Smooth muscle cell (in vitro differentiated cells): ENCODE measurements around the gene DGKB. TPM values are rescaled to one million over a fixed set of nuclear protein-coding genes. Genes with fewer than 3 reads are reported as not detected.

Experiments
- DNase-seq: peaks from one replicate; lab custom pipeline; 2025; ENCODE audit not compliant: unreplicated experiment; lab: John Stamatoyannopoulos, UW
- H2AFZ ChIP-seq: fragments of 200-600 bp; sonication (generic); 2 replicates; pipeline ENCODE4 v1.6.0; 2016; ENCODE audit warnings: antibody characterized with exemption, low read depth, mild to moderate bottlenecking
- H3F3A ChIP-seq: fragments of 200-600 bp; sonication (generic); 2 replicates; pipeline ENCODE4 v1.6.0; 2017; ENCODE audit warnings: antibody characterized with exemption, low read depth
- H3K27ac ChIP-seq: fragments of 200-600 bp; sonication (generic); 2 replicates; pipeline ENCODE4 v1.5.1; 2016; ENCODE audit warnings: low read depth, mild to moderate bottlenecking
- H3K27me3 ChIP-seq: fragments of 200-600 bp; sonication (generic); 2 replicates; pipeline ENCODE4 v1.6.1; 2016; ENCODE audit warnings: low read depth, mild to moderate bottlenecking
- H3K36me3 ChIP-seq: fragments of 200-600 bp; sonication (generic); 2 replicates; pipeline ENCODE4 v1.5.1; 2016; ENCODE audit warnings: low read depth
- H3K4me1 ChIP-seq: fragments of 200-600 bp; sonication (generic); 2 replicates; pipeline ENCODE4 v1.5.1; 2016; ENCODE audit warnings: low read depth
- H3K4me2 ChIP-seq: fragments of 200-600 bp; sonication (generic); 2 replicates; pipeline ENCODE4 v1.6.0; 2016; ENCODE audit warnings: mild to moderate bottlenecking
- H3K4me3 ChIP-seq: fragments of 200-600 bp; sonication (generic); 2 replicates; pipeline ENCODE4 v1.5.1; 2016; ENCODE audit warnings: mild to moderate bottlenecking
- H3K79me2 ChIP-seq: fragments of 200-600 bp; sonication (generic); 2 replicates; pipeline ENCODE4 v1.6.0; 2016; ENCODE audit warnings: low read depth, mild to moderate bottlenecking
- H3K9ac ChIP-seq: fragments of 200-600 bp; sonication (generic); 2 replicates; pipeline ENCODE4 v1.6.0; 2016; ENCODE audit warnings: low read depth
- H3K9me3 ChIP-seq: fragments of 200-600 bp; sonication (generic); replicated peaks from 2 replicates; pipeline ENCODE4 v1.5.1; 2016; ENCODE audit warnings: low read depth
- H4K20me1 ChIP-seq: fragments of 200-600 bp; sonication (generic); 2 replicates; pipeline ENCODE4 v1.6.0; 2016; ENCODE audit warnings: low read depth
- CTCF ChIP-seq: fragments of 200-600 bp; sonication (generic); IDR thresholded peaks from 2 replicates; pipeline ENCODE4 v1.5.1; 2017; ENCODE audit warnings: borderline replicate concordance, mild to moderate bottlenecking, antibody characterized with exemption; ENCODE audit not compliant: insufficient read depth, poor library complexity, severe bottlenecking
- WGBS: methylation state at CpG from one replicate; pipeline ENCODE4 v1.1.7; 2016; ENCODE audit warnings: low lambda C conversion rate; 5-methylcytosine and 5-hydroxymethylcytosine counted together
- polyA plus RNA-seq: library from polyadenylated mRNA; unstranded; fragments of >200 nt; fragmentation: Nextera tagmentation; extraction: Ambion mirVana; gene quantifications from 2 replicates; pipeline ENCODE4 v1.2.1, GENCODE V29; 2016
- total RNA-seq: library from RNA; depleted of rRNA; stranded (reverse); fragments of >200 nt; gene quantifications from 2 replicates; pipeline ENCODE4 v1.2.3, GENCODE V29; 2014

The DGKB gene
- not detected in 2 replicates for total RNA-seq
- polyA plus RNA-seq: not detected in 2 replicates

GRCh38 chr7:14902589-14903067 lies at the start of gene DGKB:
TSS of gene DGKB (minus strand) at chr7:14902751.
- H3K27ac ChIP-seq: no peak within 1 kb of the TSS
- H3K4me3 ChIP-seq: peak within 1 kb of the TSS; percentile 34
- no peak for DNase-seq
- peak within 1 kb of the TSS; percentile 76 for H2AFZ ChIP-seq
- H3K36me3 ChIP-seq: no peaks in the 10 kb centered on the region
- no peaks in the 10 kb centered on the region for H4K20me1 ChIP-seq
- H3K9me3 ChIP-seq: no peaks in the 10 kb centered on the region
- WGBS: 7% methylated on average over 16 of the region's 16 CpGs
- H3K27me3 ChIP-seq: peaks cover 7% of the 10 kb centered on the region
- peak within 1 kb of the TSS; percentile 84 for H3K4me2 ChIP-seq
- no peak for TF ChIP-seq CTCF
- H3K9ac ChIP-seq: no peak within 1 kb of the TSS
- peaks cover 3% of the 10 kb centered on the region for H3K4me1 ChIP-seq
- H3F3A ChIP-seq: no peaks in the 10 kb centered on the region
- H3K79me2 ChIP-seq: no peaks in the 10 kb centered on the region

GRCh38 chr7:14950013-14950412 lies 47.5 kb upstream of the DGKB start:
- no peak for DNase-seq
- H3K27me3 ChIP-seq: no peaks in the 10 kb centered on the region
- no peak overlapping the region for H3K4me2 ChIP-seq
- no peaks in the 10 kb centered on the region for H3K79me2 ChIP-seq
- H2AFZ ChIP-seq: no peak overlapping the region
- WGBS: 63% methylated on average over 4 of the region's 4 CpGs
- no peak overlapping the region for H3K4me3 ChIP-seq
- H3F3A ChIP-seq: no peaks in the 10 kb centered on the region
- H3K9me3 ChIP-seq: no peaks in the 10 kb centered on the region
- H3K4me1 ChIP-seq: no peaks in the 10 kb centered on the region
- H4K20me1 ChIP-seq: no peaks in the 10 kb centered on the region
- H3K36me3 ChIP-seq: no peaks in the 10 kb centered on the region
- no peak overlapping the region for H3K9ac ChIP-seq
- TF ChIP-seq CTCF: no peak
- no peak overlapping the region for H3K27ac ChIP-seq

GRCh38 chr7:14938181-14938580 lies 35.6 kb upstream of the DGKB start:
- no peaks in the 10 kb centered on the region for H3K4me1 ChIP-seq
- no peak for DNase-seq
- no peak overlapping the region for H3K4me2 ChIP-seq
- H3K4me3 ChIP-seq: no peak overlapping the region
- no peaks in the 10 kb centered on the region for H4K20me1 ChIP-seq
- H3K9ac ChIP-seq: no peak overlapping the region
- no peaks in the 10 kb centered on the region for H3K27me3 ChIP-seq
- no peaks in the 10 kb centered on the region for H3F3A ChIP-seq
- H3K27ac ChIP-seq: no peak overlapping the region
- H2AFZ ChIP-seq: no peak overlapping the region
- no peaks in the 10 kb centered on the region for H3K9me3 ChIP-seq
- no peak for TF ChIP-seq CTCF
- H3K79me2 ChIP-seq: no peaks in the 10 kb centered on the region
- no peaks in the 10 kb centered on the region for H3K36me3 ChIP-seq
- 65% methylated on average over 1 of the region's 1 CpG for WGBS

GRCh38 chr7:14937581-14937980 lies 35.0 kb upstream of the DGKB start:
- no peak for TF ChIP-seq CTCF
- no peaks in the 10 kb centered on the region for H3K36me3 ChIP-seq
- no peak for DNase-seq
- no peaks in the 10 kb centered on the region for H3K27me3 ChIP-seq
- no peaks in the 10 kb centered on the region for H3F3A ChIP-seq
- no peak overlapping the region for H3K4me3 ChIP-seq
- H3K27ac ChIP-seq: no peak overlapping the region
- H3K9me3 ChIP-seq: no peaks in the 10 kb centered on the region
- H3K4me1 ChIP-seq: no peaks in the 10 kb centered on the region
- no peaks in the 10 kb centered on the region for H3K79me2 ChIP-seq
- no peaks in the 10 kb centered on the region for H4K20me1 ChIP-seq
- no peak overlapping the region for H2AFZ ChIP-seq
- no peak overlapping the region for H3K4me2 ChIP-seq
- WGBS: 97% methylated on average over 1 of the region's 1 CpG
- H3K9ac ChIP-seq: no peak overlapping the region
